Measurements from ENCODE around the gene MYOM1. TPM values are rescaled to one million over a fixed set of nuclear protein-coding genes. Genes with fewer than 3 reads are reported as not detected.

The MYOM1 gene
- total and polyA plus RNA-seq, 9 donors, result 265 to 771 (median 603) TPM

DNA sequence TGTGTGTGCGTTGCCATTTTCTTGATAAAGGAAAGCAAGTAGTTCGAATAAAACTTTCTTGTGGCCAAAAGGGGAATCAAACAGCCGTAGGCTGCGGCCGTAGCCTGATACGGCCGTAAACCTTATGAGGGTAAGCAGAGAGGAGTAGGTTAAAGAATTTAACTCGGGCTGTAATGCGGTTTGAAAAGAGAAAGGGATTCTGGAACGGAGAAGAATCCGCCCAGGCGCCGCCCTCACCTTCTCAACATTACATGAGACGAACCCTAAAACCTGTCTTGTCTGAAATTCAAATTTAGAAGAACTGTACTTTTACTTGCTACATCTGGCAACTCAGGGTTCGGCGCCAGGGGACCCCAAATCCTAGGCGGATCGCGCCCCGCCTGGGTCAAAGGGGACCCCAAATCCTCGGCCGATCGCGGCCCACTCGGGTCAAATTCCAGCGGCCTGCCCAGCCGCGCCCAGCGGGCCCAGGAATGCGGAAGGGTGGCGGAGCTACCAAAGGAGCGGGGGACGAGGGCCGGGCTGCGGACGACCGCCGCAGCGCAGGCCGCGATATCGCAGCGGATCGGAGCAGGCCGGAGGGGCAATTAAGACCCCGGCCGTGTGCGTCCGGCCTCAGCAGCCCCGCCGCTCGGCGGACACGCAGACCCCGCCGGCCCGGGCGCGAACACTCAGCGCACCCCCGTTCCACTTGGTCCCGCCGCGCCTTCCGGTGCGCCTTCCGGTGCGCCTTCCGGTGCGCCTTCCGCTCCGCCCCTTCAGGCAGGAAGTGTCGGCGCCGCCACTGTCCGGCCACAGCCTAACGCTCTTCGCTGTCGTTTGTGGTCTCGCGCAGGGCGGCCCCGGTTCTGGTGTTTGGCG is 41.8 kb upstream of the MYOM1 start, which contains the start of gene MYL12B:
TSS of gene MYL12B (plus strand) at position 761 of the 861 bp plus-strand sequence. CDS start 10,766 bp downstream, outside the sequence.
- H3K4me3 ChIP-seq (ENCODE audit: low read length), result peak within 1 kb of the TSS; percentile 79
- H3K4me1 ChIP-seq (ENCODE audit: control insufficient read depth, insufficient read depth, low read length), result peaks cover 22% of the 10 kb centered on the region
- no peaks in the 10 kb centered on the region for H3K9me3 ChIP-seq (replicated peaks; ENCODE audit: control insufficient read depth, low read depth, low read length)
- peaks cover 25% of the 10 kb centered on the region for H3K36me3 ChIP-seq (ENCODE audit: control insufficient read depth, insufficient read depth, low read length)
- no peaks in the 10 kb centered on the region for H3K27me3 ChIP-seq (ENCODE audit: control insufficient read depth, insufficient read depth, low read length)
- WGBS (ENCODE audit: insufficient coverage), result under 1% methylated on average over 74 of the region's 84 CpGs
- H3K27ac ChIP-seq (ENCODE audit: low read length), result peak within 1 kb of the TSS; percentile 93
- DNase-seq, result peak; percentile 92

DNA sequence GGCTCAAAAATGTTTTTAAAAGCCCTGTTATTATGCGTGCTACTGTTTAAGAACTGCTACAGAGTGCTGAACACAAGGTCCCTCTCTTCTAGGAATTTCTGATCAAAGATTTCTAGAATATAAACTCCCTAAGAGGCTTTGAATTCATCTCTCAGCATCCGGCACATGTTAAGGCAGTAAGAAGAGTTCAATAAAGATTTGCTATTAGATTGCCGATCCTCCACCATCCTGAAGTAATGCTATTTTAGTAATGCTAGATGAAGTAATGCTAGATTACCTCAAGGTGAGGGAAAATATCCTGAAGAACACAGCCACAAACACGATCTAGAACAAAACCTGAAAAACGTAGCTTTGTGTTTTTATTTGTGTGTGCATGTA is 41.2 kb upstream of the MYOM1 start:
- Histone ChIP-seq H3K9me3 (replicated peaks; ENCODE audit: control insufficient read depth, low read depth, low read length) (no peaks in the 10 kb centered on the region), H3K27me3 (ENCODE audit: control insufficient read depth, insufficient read depth, low read length) (no peaks in the 10 kb centered on the region), H3K27ac (ENCODE audit: low read length) (peak overlapping the region; percentile 93), H3K4me3 (ENCODE audit: low read length) (peak overlapping the region; percentile 79), H3K4me1 (ENCODE audit: control insufficient read depth, insufficient read depth, low read length) (peaks cover 19% of the 10 kb centered on the region), H3K36me3 (ENCODE audit: control insufficient read depth, insufficient read depth, low read length) (peaks cover 25% of the 10 kb centered on the region)
- no peak for DNase-seq
- WGBS (ENCODE audit: insufficient coverage), result no CpG with 5 or more reads among the region's 5 CpGs

DNA sequence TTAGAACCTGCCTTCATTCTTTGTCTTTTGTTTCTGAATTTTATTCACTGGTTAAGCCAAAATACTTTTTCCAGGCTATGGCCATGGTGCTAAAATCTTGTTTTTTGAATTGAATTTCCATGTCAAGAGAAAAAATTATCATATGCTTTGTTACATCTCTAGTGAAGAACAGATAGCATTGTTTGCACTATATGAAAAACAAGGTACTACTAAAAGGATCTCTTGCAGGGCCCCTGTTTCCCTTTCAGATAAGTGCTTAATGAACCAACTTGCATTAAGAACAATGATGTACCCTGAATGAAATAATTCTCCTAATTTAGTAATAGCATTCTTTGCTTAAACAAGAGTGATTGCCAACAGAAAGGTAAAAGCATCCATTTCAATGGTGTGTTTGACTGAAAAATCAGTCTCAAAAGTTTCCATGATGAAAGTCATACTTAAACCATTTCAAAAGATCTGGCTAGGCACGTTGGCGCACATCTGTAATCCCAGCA is 37.9 kb upstream of the MYOM1 start:
- H3K27me3 ChIP-seq (ENCODE audit: control insufficient read depth, insufficient read depth, low read length), result no peaks in the 10 kb centered on the region
- WGBS (ENCODE audit: insufficient coverage), result 100% methylated on average over 2 of the region's 2 CpGs
- no peak for DNase-seq
- H3K36me3 ChIP-seq (ENCODE audit: control insufficient read depth, insufficient read depth, low read length), result peaks cover 48% of the 10 kb centered on the region
- no peak overlapping the region for H3K4me3 ChIP-seq (ENCODE audit: low read length)
- peaks cover 9% of the 10 kb centered on the region for H3K4me1 ChIP-seq (ENCODE audit: control insufficient read depth, insufficient read depth, low read length)
- H3K27ac ChIP-seq (ENCODE audit: low read length), result no peak overlapping the region
- H3K9me3 ChIP-seq (replicated peaks; ENCODE audit: control insufficient read depth, low read depth, low read length), result no peaks in the 10 kb centered on the region

DNA sequence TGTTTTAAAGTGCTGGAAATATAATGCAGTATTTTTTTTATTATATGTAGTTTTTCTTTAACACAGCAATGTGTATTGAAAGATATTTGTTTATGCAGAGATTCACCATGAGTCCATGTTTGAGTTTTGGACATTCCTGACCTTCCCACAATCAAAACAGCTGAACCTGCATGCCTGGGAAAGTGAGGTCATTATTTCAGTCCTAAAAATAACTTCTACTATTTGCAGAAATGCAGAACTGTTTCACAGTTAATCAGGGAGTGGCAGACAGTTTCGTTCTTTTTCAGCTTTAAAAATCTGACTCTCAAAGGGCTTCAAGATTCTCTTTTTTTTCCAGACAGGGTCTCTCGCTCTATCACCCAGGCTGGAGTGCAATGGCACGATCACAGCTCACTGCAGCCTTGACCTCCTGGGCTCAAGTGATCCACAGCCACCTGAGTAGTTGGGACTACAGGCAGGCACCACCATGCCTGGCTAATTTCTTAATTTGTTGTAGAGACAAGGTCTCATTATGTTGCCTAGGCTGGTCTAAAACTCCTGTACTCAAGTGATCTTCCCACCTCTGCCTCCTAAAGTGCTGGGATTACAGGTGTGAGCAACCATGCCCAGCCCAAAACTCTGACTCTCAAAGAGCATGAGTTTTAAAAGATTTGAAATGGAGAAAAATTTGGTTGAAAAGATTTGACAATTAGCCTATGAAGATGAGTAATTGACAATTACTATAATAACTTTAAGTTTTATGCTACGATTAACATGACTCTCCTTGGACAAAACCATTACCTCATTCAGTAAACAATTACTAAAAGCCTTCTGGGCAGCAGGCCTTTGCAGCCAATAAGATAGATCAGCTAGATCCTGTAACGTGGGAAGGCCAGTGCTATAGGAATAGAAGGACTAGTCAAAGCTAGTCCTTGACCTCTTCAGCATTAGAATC is 37.2 kb upstream of the MYOM1 start:
- H3K36me3 ChIP-seq (ENCODE audit: control insufficient read depth, insufficient read depth, low read length), result peaks cover 48% of the 10 kb centered on the region
- H3K27me3 ChIP-seq (ENCODE audit: control insufficient read depth, insufficient read depth, low read length), result no peaks in the 10 kb centered on the region
- no peak overlapping the region for H3K4me3 ChIP-seq (ENCODE audit: low read length)
- H3K9me3 ChIP-seq (replicated peaks; ENCODE audit: control insufficient read depth, low read depth, low read length), result no peaks in the 10 kb centered on the region
- DNase-seq, result peak; percentile 43
- WGBS (ENCODE audit: insufficient coverage), result 76% methylated on average over 3 of the region's 5 CpGs
- H3K4me1 ChIP-seq (ENCODE audit: control insufficient read depth, insufficient read depth, low read length), result peaks cover 9% of the 10 kb centered on the region
- peak overlapping the region; percentile 74 for H3K27ac ChIP-seq (ENCODE audit: low read length)

DNA sequence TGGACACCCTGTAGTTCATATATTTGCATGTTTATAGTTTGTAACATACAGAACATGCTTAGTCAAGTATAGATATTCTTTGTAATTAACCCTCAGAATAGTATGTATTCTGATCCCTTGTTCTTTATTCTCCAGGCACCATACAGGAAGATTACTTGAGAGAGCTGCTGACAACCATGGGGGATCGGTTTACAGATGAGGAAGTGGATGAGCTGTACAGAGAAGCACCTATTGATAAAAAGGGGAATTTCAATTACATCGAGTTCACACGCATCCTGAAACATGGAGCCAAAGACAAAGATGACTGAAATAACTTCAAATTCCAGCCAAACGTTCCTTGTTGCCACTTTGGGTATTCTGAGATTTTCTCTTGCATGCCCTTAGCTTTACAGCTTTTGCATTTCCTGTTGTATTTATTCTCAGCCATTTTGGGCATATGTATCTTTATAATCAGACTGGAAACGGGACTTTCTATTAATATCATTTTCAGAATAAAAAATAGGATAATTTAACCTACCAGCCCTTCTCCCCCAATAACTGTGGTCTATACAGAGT is 35.9 kb upstream of the MYOM1 start:
- peaks cover 48% of the 10 kb centered on the region for H3K36me3 ChIP-seq (ENCODE audit: control insufficient read depth, insufficient read depth, low read length)
- H3K4me3 ChIP-seq (ENCODE audit: low read length), result no peak overlapping the region
- no peaks in the 10 kb centered on the region for H3K27me3 ChIP-seq (ENCODE audit: control insufficient read depth, insufficient read depth, low read length)
- DNase-seq, result no peak
- H3K27ac ChIP-seq (ENCODE audit: low read length), result no peak overlapping the region
- peaks cover 9% of the 10 kb centered on the region for H3K4me1 ChIP-seq (ENCODE audit: control insufficient read depth, insufficient read depth, low read length)
- WGBS (ENCODE audit: insufficient coverage), result 100% methylated on average over 1 of the region's 5 CpGs
- no peaks in the 10 kb centered on the region for H3K9me3 ChIP-seq (replicated peaks; ENCODE audit: control insufficient read depth, low read depth, low read length)

DNA sequence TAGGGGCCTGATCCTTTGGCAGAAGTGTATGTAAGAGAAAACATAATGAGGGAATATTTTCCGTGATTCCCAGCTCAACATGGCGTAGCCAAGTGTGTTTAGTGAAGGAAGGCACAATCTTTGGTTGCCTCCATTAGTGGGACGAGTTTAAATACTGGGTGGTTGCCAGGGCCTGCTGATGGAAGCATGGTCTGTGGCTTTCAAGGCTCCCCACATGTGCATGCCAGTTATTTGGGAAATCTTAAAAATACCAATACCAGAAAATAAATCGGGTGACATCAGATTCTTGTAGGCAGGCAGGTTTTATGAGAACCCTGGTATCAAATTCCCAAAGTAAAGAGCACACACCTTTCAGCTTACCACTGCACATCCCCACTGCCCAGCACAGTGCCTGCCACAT is 35.0 kb upstream of the MYOM1 start:
- Histone ChIP-seq H3K27ac (ENCODE audit: low read length) (no peak overlapping the region), H3K27me3 (ENCODE audit: control insufficient read depth, insufficient read depth, low read length) (no peaks in the 10 kb centered on the region), H3K36me3 (ENCODE audit: control insufficient read depth, insufficient read depth, low read length) (peaks cover 53% of the 10 kb centered on the region), H3K4me1 (ENCODE audit: control insufficient read depth, insufficient read depth, low read length) (peaks cover 6% of the 10 kb centered on the region), H3K9me3 (replicated peaks; ENCODE audit: control insufficient read depth, low read depth, low read length) (no peaks in the 10 kb centered on the region), H3K4me3 (ENCODE audit: low read length) (no peak overlapping the region)
- DNase-seq, result no peak
- WGBS (ENCODE audit: insufficient coverage), result 100% methylated on average over 1 of the region's 4 CpGs

DNA sequence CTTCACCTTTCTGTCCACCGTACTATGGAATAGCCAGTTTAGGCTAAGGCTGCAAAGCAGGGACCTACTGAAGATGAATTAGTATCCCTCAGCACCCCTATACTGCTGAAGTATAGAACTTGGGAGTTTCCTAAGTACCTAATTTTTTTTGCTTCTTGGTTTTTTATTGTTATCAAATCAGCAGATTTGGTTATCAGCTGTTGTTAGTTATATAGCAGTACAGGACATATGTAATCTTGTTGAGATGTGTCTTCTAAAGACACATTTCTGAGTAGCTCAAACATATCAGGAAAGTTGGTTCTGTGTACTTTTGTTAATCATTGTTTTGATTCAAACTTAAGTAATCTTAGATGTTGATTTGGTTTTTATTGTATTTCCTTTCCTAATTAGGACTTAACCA is 33.1 kb upstream of the MYOM1 start:
- peaks cover 41% of the 10 kb centered on the region for H3K36me3 ChIP-seq (ENCODE audit: control insufficient read depth, insufficient read depth, low read length)
- no peaks in the 10 kb centered on the region for H3K9me3 ChIP-seq (replicated peaks; ENCODE audit: control insufficient read depth, low read depth, low read length)
- peaks cover 6% of the 10 kb centered on the region for H3K4me1 ChIP-seq (ENCODE audit: control insufficient read depth, insufficient read depth, low read length)
- no peaks in the 10 kb centered on the region for H3K27me3 ChIP-seq (ENCODE audit: control insufficient read depth, insufficient read depth, low read length)
- H3K4me3 ChIP-seq (ENCODE audit: low read length), result no peak overlapping the region
- no CpG with 5 or more reads among the region's 1 CpG for WGBS (ENCODE audit: insufficient coverage)
- DNase-seq, result no peak
- H3K27ac ChIP-seq (ENCODE audit: low read length), result no peak overlapping the region

DNA sequence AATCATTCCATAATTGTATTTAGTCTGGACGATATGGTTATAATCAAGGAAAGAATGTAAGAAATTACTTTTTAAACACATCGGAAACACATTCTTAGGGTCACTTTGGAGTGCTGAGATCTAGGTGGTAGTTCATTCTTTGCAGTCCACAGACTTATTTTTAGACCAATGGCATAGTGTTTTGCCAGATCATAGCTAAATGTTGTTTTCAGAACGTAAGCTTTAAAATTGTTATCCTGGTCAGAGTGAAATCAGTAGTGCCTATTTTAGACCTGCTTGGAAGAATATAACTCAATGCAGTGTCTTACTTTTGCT is 32.2 kb upstream of the MYOM1 start:
- Histone ChIP-seq H3K27ac (ENCODE audit: low read length) (no peak overlapping the region), H3K4me3 (ENCODE audit: low read length) (no peak overlapping the region), H3K4me1 (ENCODE audit: control insufficient read depth, insufficient read depth, low read length) (peaks cover 5% of the 10 kb centered on the region), H3K9me3 (replicated peaks; ENCODE audit: control insufficient read depth, low read depth, low read length) (no peaks in the 10 kb centered on the region), H3K36me3 (ENCODE audit: control insufficient read depth, insufficient read depth, low read length) (peaks cover 36% of the 10 kb centered on the region), H3K27me3 (ENCODE audit: control insufficient read depth, insufficient read depth, low read length) (no peaks in the 10 kb centered on the region)
- no peak for DNase-seq
- no CpG with 5 or more reads among the region's 3 CpGs for WGBS (ENCODE audit: insufficient coverage)

DNA sequence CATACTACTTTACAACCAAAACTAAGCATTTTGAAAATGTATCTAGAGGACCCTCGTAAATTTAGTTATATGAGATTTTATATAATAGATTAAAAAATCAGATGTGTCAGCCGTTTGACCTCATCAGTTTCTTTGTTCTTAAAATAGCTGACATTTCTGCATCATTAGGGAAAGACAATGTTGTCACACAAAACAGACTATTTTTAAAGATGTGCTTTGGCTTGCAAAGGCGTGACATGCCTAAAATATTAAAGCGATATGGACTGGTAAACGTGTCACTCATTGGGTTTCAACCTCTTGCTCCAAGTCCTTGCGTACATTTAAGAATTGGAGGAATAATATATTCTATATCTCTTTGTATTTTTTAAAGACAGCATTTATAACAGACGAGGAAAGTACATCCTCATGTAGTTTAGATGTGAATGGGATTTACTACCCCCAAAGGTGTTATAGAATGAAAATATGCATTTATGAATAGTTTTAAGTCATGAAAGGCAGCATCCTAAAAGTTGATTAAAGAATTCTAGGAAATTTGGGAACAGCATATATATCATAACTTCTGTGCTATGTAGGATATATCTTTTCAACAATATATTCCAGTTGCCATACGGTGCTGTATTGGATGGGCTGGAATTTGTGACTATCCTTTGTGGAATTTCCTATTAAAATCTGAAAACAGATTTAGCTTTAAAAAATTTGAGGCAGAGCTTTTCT is 31.6 kb upstream of the MYOM1 start:
- H3K9me3 ChIP-seq (replicated peaks; ENCODE audit: control insufficient read depth, low read depth, low read length), result no peaks in the 10 kb centered on the region

More for the DNA sequence above, 31.6 kb upstream of the MYOM1 start:
- no peaks in the 10 kb centered on the region for H3K27me3 ChIP-seq (ENCODE audit: control insufficient read depth, insufficient read depth, low read length)
- H3K4me3 ChIP-seq (ENCODE audit: low read length), result no peak overlapping the region
- H3K4me1 ChIP-seq (ENCODE audit: control insufficient read depth, insufficient read depth, low read length), result peaks cover 9% of the 10 kb centered on the region
- WGBS (ENCODE audit: insufficient coverage), result no CpG with 5 or more reads among the region's 8 CpGs
- H3K36me3 ChIP-seq (ENCODE audit: control insufficient read depth, insufficient read depth, low read length), result peaks cover 33% of the 10 kb centered on the region
- H3K27ac ChIP-seq (ENCODE audit: low read length), result no peak overlapping the region
- no peak for DNase-seq
